Uterus (tissue), 4 donors: ENCODE results near the gene DNAH10. TPM values are rescaled to one million over a fixed set of nuclear protein-coding genes. Genes with fewer than 3 reads are reported as not detected.
"Not testable (repeated sequence)": the region's sequence is repeated elsewhere in the genome, so short reads cannot be mapped to it uniquely, and the experiment has no call there.

ENCODE experiments used
- DNase-seq, 2 donors: peaks; one replicate each; pipeline ENCODE4 v3.0.0-alpha.2; 2019 to 2020
- H3K27ac ChIP-seq, 2 donors: fragments of 200-600 bp; sonication (generic); 1 replicate in 1 of 2; 2 replicates in 1 of 2; pipeline ENCODE4 v1.5.1; 2016 to 2018
- H3K27me3 ChIP-seq, 2 donors: fragments of 200-600 bp; sonication (generic); one replicate each; pipeline ENCODE4 v1.5.1; 2018 to 2019; ENCODE audit warnings: control low read depth in 1 of 2
- H3K36me3 ChIP-seq, 2 donors: fragments of 200-600 bp; sonication (generic); one replicate each; pipeline ENCODE4 v1.5.1; 2019; ENCODE audit warnings: control low read depth in 1 of 2
- H3K4me1 ChIP-seq, 2 donors: fragments of 200-600 bp; sonication (generic); one replicate each; pipeline ENCODE4 v1.5.1; 2018 to 2019; ENCODE audit warnings: control low read depth in 1 of 2
- H3K4me3 ChIP-seq, 2 donors: fragments of 200-600 bp; sonication (generic); 1 replicate in 1 of 2; 2 replicates in 1 of 2; pipeline ENCODE4 v1.5.1; 2018 to 2019; ENCODE audit warnings: mild to moderate bottlenecking in 1 of 2
- H3K9me3 ChIP-seq, 2 donors: fragments of 200-600 bp; sonication (generic); one replicate each; pipeline ENCODE4 v1.5.1; 2019; ENCODE audit warnings: control low read depth in 1 of 2
- POLR2A ChIP-seq, 2 donors: fragments of 450-650 bp; IDR thresholded peaks; one replicate each; pipeline ENCODE4 v1.6.1; 2016; ENCODE audit warnings: antibody characterized with exemption in 2 of 2, mild to moderate bottlenecking in 1 of 2, moderate library complexity in 1 of 2
- intact Hi-C: fragments of 100-400 bp; cut with DNase I; formaldehyde crosslinking; loops from one replicate; pipeline ENCODE4 v1.15.1; 2023; ENCODE audit warnings: low total_unique reads
- total RNA-seq, 4 donors: library from RNA; depleted of rRNA in 3 of 4; stranded (reverse); fragments of >200 nt in 3 of 4; gene quantifications; one replicate each; pipeline versions ENCODE4 v1.1.0 to v1.2.4, GENCODE V29; 2014 to 2023
- TF ChIP-seq, protein P1 (sequence below), 4 experiments: fragments of 200-600 bp in 2 of 4; fragments of 450-650 bp in 2 of 4; sonication (generic) in 2 of 4; IDR thresholded peaks; one replicate each; pipeline ENCODE4 v1.5.1; 2016 to 2019; ENCODE audit warnings: antibody characterized with exemption in 4 of 4, mild to moderate bottlenecking in 2 of 4, moderate library complexity in 1 of 4
- donor health status: DM: yes; HTN: yes; CAD: no.

DNAH10 gene
- total RNA-seq, 4 donors from 2014 or later: under 0.01 to 3.9 (median 1.1) TPM

DNA sequence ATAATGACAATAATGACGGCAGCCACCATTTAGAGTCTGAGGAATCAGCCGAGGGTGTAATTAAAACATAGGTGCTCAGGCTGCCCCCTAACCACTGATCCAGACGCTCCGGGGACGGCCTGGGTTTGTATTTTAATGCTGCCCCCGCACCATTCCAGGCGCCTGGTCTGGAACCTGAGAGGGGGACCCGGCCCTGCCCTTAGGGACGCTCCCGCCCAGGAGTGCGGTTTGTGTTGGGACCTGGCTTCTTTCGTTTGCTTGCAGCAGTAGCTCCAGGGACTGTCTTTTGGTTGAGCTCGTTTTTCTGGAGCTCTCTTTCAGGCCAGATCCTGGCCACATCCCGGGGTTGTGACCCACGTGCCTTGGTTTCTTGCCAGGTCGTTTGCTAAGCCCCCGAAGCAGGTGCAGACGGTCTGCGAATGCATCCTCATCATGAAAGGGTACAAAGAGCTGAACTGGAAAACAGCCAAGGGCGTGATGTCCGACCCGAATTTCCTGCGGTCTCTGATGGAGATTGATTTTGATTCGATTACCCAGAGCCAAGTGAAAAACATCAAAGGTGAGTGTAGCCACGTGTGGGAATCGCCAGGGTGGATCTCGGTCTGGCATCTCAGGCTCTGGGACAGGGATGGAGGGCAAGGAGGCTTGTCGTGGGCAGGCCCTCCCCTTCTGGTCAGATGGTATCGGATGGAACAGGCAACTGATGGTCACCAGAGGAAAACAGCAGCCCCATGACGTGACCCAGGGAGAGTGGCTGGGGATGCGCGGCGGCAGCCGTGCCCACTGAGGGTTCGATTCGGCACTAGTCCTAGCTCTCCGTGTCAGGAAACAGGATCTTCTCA is 147.0 kb downstream of the DNAH10 start:
- no peak for DNase-seq

DNA sequence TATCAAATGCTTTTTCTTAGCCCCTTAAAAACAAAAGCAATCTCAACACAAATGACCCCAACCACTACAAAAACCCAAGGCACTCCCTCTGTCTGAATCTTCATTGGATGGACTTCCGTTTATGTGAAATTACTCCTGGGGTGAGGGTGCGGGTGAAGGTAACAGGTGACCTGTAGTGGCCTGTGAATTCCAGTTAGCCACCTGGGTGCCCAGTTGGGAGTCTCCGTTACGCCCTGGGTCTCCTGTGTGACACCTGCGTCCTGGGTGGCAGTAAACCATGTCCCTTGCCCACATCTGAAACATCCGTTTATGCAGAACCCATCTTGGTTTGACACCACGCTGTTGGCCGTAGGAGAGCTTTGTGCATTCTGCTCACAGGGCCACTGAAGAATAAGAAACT is 148.0 kb downstream of the DNAH10 start:
- H3K4me1 ChIP-seq: no peaks in the 10 kb centered on the region
- no peaks in the 10 kb centered on the region for H3K27me3 ChIP-seq
- no peak for TF ChIP-seq POLR2A (IDR thresholded peaks at IDR 0.05)
- TF ChIP-seq, protein P1, sequence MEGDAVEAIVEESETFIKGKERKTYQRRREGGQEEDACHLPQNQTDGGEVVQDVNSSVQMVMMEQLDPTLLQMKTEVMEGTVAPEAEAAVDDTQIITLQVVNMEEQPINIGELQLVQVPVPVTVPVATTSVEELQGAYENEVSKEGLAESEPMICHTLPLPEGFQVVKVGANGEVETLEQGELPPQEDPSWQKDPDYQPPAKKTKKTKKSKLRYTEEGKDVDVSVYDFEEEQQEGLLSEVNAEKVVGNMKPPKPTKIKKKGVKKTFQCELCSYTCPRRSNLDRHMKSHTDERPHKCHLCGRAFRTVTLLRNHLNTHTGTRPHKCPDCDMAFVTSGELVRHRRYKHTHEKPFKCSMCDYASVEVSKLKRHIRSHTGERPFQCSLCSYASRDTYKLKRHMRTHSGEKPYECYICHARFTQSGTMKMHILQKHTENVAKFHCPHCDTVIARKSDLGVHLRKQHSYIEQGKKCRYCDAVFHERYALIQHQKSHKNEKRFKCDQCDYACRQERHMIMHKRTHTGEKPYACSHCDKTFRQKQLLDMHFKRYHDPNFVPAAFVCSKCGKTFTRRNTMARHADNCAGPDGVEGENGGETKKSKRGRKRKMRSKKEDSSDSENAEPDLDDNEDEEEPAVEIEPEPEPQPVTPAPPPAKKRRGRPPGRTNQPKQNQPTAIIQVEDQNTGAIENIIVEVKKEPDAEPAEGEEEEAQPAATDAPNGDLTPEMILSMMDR (IDR thresholded peaks at IDR 0.05): no peak
- H3K36me3 ChIP-seq: no peaks in the 10 kb centered on the region
- H3K9me3 ChIP-seq: no peaks in the 10 kb centered on the region
- intact Hi-C loops: no loop called here
- no peak for DNase-seq
- H3K27ac ChIP-seq: no peak overlapping the region
- H3K4me3 ChIP-seq: no peak overlapping the region

More for the DNA sequence above, 147.0 kb downstream of the DNAH10 start:
- no peak for TF ChIP-seq POLR2A (IDR thresholded peaks at IDR 0.05)
- TF ChIP-seq, protein P1 (IDR thresholded peaks at IDR 0.05): no peak
- Histone ChIP-seq H3K36me3 (no peaks in the 10 kb centered on the region), H3K27me3 (no peaks in the 10 kb centered on the region), H3K9me3 (no peaks in the 10 kb centered on the region), H3K4me3 (no peak overlapping the region), H3K4me1 (no peaks in the 10 kb centered on the region), H3K27ac (no peak overlapping the region)
- intact Hi-C loops: loop anchor here (5.0 kb wide), 1 partner anchor 172 kb away; no protein-coding TSS in a partner anchor

DNA sequence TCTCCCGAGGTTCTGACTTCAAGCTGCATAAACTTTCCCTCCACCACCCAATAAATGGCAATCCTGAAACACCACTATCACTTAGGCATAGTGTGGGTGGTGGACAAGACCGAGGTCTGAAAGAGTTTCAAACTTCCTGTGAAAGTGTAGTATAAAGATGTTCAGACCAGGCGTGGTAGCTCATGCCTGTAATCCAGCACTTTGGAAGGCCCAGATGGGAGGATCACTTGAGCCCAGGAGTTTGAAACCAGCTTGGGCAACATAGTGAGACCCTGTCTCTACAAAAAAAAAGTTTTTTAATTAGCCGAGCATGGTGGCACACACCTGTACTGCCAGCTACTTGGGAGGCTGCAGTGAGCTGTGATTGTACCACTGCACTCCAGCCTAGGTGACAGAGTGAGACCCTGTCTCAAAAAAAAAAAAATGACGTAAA is 148.7 kb downstream of the DNAH10 start:
- Histone ChIP-seq H3K9me3 (no peaks in the 10 kb centered on the region), H3K4me3 (no peak overlapping the region), H3K36me3 (no peaks in the 10 kb centered on the region), H3K4me1 (no peaks in the 10 kb centered on the region), H3K27me3 (no peaks in the 10 kb centered on the region), H3K27ac (no peak overlapping the region)
- DNase-seq: no peak
- intact Hi-C loops: no loop called here
- TF ChIP-seq, protein P1 (IDR thresholded peaks at IDR 0.05): no peak
- TF ChIP-seq POLR2A (IDR thresholded peaks at IDR 0.05): no peak

DNA sequence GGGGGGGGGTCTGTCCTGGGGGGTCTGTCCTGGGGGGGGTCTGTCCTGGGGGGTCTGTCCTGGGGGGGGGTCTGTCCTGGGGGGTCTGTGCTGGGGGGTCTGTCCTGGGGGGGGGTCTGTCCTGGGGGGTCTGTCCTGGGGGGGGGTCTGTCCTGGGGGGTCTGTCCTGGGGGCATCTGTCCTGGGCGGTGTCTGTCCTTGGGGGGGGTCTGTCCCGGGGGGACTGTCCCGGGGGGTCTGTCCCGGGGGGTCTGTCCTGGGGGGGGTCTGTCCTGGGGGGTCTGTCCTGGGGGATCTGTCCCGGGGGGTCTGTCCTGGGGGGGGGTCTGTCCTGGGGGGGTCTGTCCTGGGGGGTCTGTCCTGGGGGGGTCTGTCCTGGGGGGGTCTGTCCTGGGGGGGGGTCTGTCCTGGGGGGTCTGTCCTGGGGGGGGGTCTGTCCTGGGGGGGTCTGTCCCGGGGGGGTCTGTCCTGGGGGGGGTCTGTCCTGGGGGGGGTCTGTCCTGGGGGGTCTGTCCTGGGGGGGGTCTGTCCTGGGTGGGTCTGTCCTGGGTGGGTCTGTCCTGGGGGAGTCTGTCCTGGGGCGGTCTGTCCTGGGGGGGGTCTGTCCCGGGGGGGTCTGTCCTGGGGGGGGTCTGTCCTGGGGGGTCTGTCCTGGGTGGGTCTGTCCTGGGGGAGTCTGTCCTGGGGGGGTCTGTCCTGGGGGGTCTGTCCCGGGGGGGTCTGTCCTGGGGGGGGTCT is 149.7 kb downstream of the DNAH10 start:
- H3K4me1 ChIP-seq, H3K27ac ChIP-seq, H3K36me3 ChIP-seq, H3K4me3 ChIP-seq, H3K27me3 ChIP-seq, intact Hi-C loops, DNase-seq, H3K9me3 ChIP-seq: not testable (repeated sequence)

DNA sequence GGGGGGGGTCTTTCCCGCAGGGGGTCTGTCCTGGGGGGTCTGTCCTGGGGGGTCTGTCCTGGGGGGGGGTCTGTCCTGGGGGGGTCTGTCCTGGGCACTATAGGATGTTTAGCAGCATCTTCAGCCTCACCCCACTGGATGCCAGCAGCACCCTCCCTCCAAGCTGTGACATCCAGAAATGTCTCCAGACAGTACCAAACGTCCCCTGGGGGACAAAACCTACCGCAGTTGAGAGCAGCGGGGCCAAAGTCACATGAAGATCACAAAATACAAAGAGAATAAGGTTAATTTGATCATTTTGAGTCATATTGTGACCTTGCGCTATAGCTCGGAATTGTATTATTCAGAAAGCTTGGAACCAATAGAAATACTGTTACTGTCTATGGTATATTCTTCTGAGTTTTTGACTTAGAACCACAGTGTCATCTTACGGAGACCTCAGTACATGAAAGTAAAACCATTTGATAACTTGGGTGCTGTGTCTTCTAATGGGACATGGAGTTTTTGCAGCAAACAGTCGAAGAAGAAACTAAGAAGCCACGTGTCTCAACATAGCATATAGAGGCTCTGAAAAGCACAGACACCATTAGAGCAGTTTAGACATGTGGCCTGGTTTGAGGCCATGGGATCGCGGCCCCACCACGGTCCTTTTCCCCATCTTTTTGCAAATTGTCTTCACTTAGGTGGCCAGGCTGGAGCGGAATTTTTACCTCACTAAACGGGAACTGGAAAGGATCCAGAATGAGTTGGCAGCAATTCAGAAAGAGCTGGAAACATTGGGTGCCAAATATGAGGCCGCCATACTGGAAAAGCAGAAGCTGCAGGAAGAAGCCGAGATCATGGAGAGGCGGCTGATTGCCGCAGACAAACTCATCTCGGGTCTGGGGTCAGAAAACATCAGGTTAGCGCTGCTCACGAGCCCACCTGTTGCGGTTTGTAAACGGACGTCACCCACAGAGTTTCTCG is 150.6 kb downstream of the DNAH10 start:
- H3K4me1 ChIP-seq: no peaks in the 10 kb centered on the region
- H3K9me3 ChIP-seq: no peaks in the 10 kb centered on the region
- H3K27ac ChIP-seq: no peak overlapping the region
- H3K27me3 ChIP-seq: no peaks in the 10 kb centered on the region
- DNase-seq: no peak
- H3K36me3 ChIP-seq: no peaks in the 10 kb centered on the region
- intact Hi-C loops: no loop called here
- TF ChIP-seq, protein P1 (IDR thresholded peaks at IDR 0.05): no peak
- TF ChIP-seq POLR2A (IDR thresholded peaks at IDR 0.05): no peak
- no peak overlapping the region for H3K4me3 ChIP-seq
